Motor neuron (in vitro differentiated cells): ENCODE data around the gene NAB2. TPM values are rescaled to one million over a fixed set of nuclear protein-coding genes. Genes with fewer than 3 reads are reported as not detected.

Experiments
- ATAC-seq, 8 experiments: fragments of 200-7000 bp; cut with Tn5 transposase; replicated peaks in 6 of 8; 2 replicates each; pipeline ENCODE4 v1.8.0; 2021; ENCODE audit warnings: mild to moderate bottlenecking in 8 of 8, moderate library complexity in 8 of 8
- H3K27ac ChIP-seq, 2 donors: fragments of 250-450 bp; sonication (Bioruptor Pico); 2 replicates each; pipeline ENCODE4 v1.9.0; 2021; ENCODE audit warnings: antibody characterized with exemption in 2 of 2, mild to moderate bottlenecking in 2 of 2, moderate library complexity in 1 of 2
- H3K4me1 ChIP-seq, 2 donors: fragments of 250-450 bp; sonication (Bioruptor Pico); replicated peaks in 1 of 2; 2 replicates each; pipeline ENCODE4 v1.6.1; 2021; ENCODE audit warnings: antibody characterized with exemption in 2 of 2, mild to moderate bottlenecking in 2 of 2, moderate library complexity in 1 of 2
- H3K4me3 ChIP-seq, 5 donors: fragments of 250-450 bp; sonication (Bioruptor Pico); 2 replicates each; pipeline ENCODE4 v1.9.0; 2021; ENCODE audit warnings: antibody characterized with exemption in 5 of 5, mild to moderate bottlenecking in 5 of 5, moderate library complexity in 4 of 5
- WGBS, 10 experiments: fragments of 450-650 bp; shearing (Covaris generic); methylation state at CpG; one replicate each; pipeline ENCODE4 v1.0.0; 2022; 5-methylcytosine and 5-hydroxymethylcytosine counted together
- in situ Hi-C, 9 experiments: fragments of 400-800 bp; cut with MboI; loops; one replicate each; pipeline ENCODE4 v1.15.0; 2021; ENCODE audit warnings: low sequenced_read_pairs in 9 of 9, low pct_unique_long_range_greater_than_20kb in 2 of 9; ENCODE audit not compliant: unreplicated experiment in 9 of 9
- total RNA-seq, 8 experiments: library from RNA; unstranded; fragments of 300-600 nt; gene quantifications; 2 replicates each; pipeline versions ENCODE4 v1.2.3 to v1.2.4, GENCODE V29; 2022

The NAB2 gene
- total RNA-seq = 10 to 100 TPM; 13.4 to 41.1 (median 24.0) TPM

- WGBS, 10 experiments = 0 to 5% (median 1%) methylated on average over 6 to 8 of the region's 91 CpGs; no CpG with 5 or more reads in 6 of the 10 experiments
- in situ Hi-C loops = no loop called here
- ATAC-seq = peak; percentile 45 to 82 (median 73)
- Histone ChIP-seq H3K4me1 (peaks cover 22 to 26% of the 10 kb centered on the region in 2 donors), H3K4me3 (peak within 1 kb of the TSS; percentile 53 to 94 (median 69)), H3K27ac (peak within 1 kb of the TSS; percentile 66 to 87)
These were observed at the start of gene NAB2 for GRCh38 chr12:57088354-57089270. TSS of gene NAB2 (plus strand) at chr12:57089114. CDS start at chr12:57089272, 158 bp downstream.

DNA sequence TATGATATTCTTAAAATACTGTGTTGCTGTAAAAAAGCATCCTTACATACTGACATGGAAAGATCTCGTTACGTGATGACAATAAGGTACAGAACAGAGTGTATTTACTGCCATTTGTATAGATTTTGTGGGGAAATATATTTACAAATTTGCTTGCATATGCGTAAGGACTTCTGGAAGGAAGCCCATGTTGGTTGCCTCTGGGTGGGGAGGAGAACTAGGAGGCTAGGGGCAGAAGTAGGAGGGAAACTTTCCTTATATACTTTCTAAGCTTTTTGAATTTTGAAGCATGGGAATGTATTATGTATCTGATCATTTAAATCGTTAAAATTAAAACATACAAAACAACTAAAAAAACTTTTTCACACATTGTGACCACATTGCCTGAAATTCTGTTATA lies 48.7 kb upstream of the NAB2 start:
- in situ Hi-C loops = loop anchor here in 1 of 9 experiments (25.0 kb wide), 1 partner anchor 528 kb away; the partner anchor contains the start of gene RBMS2
- Histone ChIP-seq H3K27ac (no peak overlapping the region), H3K4me3 (no peak overlapping the region), H3K4me1 (no peaks in the 10 kb centered on the region)
- peak in 3 of 8 experiments; percentile 14 to 57 (median 55) for ATAC-seq
- WGBS, 10 experiments = 0 to 100% (median 75%) methylated on average over 1 to 4 of the region's 4 CpGs; no CpG with 5 or more reads in 1 of the 10 experiments

DNA sequence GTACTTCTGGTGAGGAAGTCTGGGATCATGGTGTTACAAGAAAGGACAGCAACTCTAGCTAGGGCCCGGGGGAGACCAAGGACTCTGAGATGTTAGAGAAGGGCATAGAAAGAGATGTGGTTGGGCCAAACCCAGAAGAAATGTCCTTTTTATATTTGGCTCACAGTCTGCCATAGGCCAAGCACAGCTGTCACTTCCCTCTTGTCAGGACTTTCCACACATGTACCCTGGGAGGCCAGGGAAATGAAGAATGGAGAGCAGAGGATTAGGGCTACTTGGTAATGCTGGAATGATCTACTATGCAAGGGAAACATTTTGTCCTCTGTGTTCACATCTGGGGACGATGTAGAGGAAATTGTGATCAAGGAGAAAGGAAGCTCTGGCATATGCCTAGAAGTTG lies 48.2 kb upstream of the NAB2 start:
- in situ Hi-C loops = loop anchor here in 1 of 9 experiments (25.0 kb wide), 1 partner anchor 528 kb away; the partner anchor contains the start of gene RBMS2
- Histone ChIP-seq H3K4me3 (no peak overlapping the region), H3K27ac (no peak overlapping the region), H3K4me1 (no peaks in the 10 kb centered on the region)
- peak in 2 of 8 experiments; percentile 17 to 23 for ATAC-seq
- 20 to 82% (median 69%) methylated on average over 1 to 2 of the region's 2 CpGs; no CpG with 5 or more reads in 1 of the 10 experiments for WGBS, 10 experiments

DNA sequence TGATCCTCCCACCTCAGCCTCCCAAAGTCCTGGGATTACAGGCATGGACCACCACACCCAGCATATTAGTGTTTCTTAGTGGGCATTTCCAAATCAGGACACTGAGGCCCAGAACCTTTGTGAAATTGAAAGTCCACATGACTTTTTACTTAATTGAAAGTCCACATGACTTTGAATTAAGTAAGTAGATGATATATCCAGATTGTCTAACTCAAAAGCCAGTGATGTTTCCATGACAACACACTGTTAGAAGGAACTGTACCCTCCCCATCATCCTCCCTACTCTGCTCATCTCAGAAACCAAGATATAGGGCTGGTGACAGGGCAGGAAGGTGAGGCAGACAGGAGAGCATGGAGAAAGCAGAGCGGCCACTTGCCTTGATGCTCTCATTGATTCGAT lies 46.2 kb upstream of the NAB2 start:
- no peak overlapping the region for H3K4me3 ChIP-seq
- H3K27ac ChIP-seq = no peak overlapping the region
- no peaks in the 10 kb centered on the region for H3K4me1 ChIP-seq
- in situ Hi-C loops = loop anchor here in 1 of 9 experiments (25.0 kb wide), 1 partner anchor 530 kb away; the partner anchor contains the start of gene RBMS2
- no peak for ATAC-seq
- 59 to 100% (median 83%) methylated on average over 1 to 2 of the region's 2 CpGs; no CpG with 5 or more reads in 6 of the 10 experiments for WGBS, 10 experiments

GRCh38 chr12:57044468-57044867 lies 44.4 kb upstream of the NAB2 start:
- H3K4me1 ChIP-seq = no peaks in the 10 kb centered on the region
- H3K27ac ChIP-seq = no peak overlapping the region
- WGBS, 10 experiments = 0 to 88% (median 77%) methylated on average over 1 to 5 of the region's 6 CpGs; no CpG with 5 or more reads in 1 of the 10 experiments
- in situ Hi-C loops = loop anchor here in 1 of 9 experiments (25.0 kb wide), 1 partner anchor 532 kb away; the partner anchor contains the start of gene RBMS2
- H3K4me3 ChIP-seq = no peak overlapping the region
- no peak for ATAC-seq

GRCh38 chr12:57044889-57045288 lies 44.0 kb upstream of the NAB2 start:
- no peak overlapping the region for H3K4me3 ChIP-seq
- 0 to 74% (median 64%) methylated on average over 1 to 3 of the region's 3 CpGs; no CpG with 5 or more reads in 3 of the 10 experiments for WGBS, 10 experiments
- in situ Hi-C loops = loop anchor here in 1 of 9 experiments (25.0 kb wide), 1 partner anchor 533 kb away; the partner anchor contains the start of gene RBMS2
- H3K4me1 ChIP-seq = no peaks in the 10 kb centered on the region
- peak in 2 of 8 experiments; percentile 75 to 89 for ATAC-seq
- H3K27ac ChIP-seq = no peak overlapping the region

DNA sequence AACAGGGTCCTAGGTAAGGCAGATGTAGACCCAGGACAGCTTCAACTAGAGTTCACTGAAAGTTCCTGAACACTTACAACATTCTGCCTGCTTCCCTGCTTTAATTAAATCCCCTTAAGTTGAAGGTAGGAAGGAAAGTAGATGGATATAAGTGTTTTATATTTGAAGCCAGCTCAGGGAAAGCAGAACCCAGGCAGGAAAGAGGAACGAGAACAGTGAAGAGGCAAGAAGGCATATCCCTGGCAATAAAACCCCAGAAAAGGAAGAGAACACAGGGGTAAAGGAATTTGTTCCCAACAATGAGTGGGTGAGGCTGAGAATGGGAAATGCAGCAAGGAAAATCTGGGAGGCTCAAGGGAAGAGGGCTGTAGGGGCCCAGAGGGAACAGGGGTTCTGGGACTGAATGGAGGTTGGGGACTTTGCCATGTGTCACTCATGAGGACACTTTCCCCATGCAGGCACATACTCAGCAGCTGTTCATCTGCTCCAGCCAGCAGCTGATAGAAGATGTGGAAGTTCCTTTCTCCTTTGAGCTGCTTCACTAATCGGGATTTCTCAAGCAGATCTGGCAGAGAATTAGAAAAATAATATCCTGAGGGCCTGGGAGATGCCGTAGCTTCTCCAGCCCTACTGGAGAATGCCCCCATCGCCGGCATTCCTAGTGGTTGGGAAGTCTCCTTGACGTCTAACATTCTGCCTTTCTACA lies 42.7 kb upstream of the NAB2 start:
- ATAC-seq = no peak
- in situ Hi-C loops = loop anchor here in 1 of 9 experiments (25.0 kb wide), 1 partner anchor 534 kb away; the partner anchor contains the start of gene RBMS2
- Histone ChIP-seq H3K4me1 (no peaks in the 10 kb centered on the region), H3K27ac (no peak overlapping the region), H3K4me3 (no peak overlapping the region)
- WGBS, 10 experiments = 0 to 73% (median 59%) methylated on average over 1 to 6 of the region's 6 CpGs; no CpG with 5 or more reads in 2 of the 10 experiments

- Histone ChIP-seq H3K4me3 (no peak overlapping the region), H3K27ac (no peak overlapping the region), H3K4me1 (no peaks in the 10 kb centered on the region)
- in situ Hi-C loops = loop anchor here in 1 of 9 experiments (25.0 kb wide), 1 partner anchor 535 kb away; the partner anchor contains the start of gene RBMS2
- no peak for ATAC-seq
- 40 to 80% (median 58%) methylated on average over 1 to 5 of the region's 10 CpGs; no CpG with 5 or more reads in 2 of the 10 experiments for WGBS, 10 experiments
These were observed 41.7 kb upstream of the NAB2 start for GRCh38 chr12:57046947-57047890.

DNA sequence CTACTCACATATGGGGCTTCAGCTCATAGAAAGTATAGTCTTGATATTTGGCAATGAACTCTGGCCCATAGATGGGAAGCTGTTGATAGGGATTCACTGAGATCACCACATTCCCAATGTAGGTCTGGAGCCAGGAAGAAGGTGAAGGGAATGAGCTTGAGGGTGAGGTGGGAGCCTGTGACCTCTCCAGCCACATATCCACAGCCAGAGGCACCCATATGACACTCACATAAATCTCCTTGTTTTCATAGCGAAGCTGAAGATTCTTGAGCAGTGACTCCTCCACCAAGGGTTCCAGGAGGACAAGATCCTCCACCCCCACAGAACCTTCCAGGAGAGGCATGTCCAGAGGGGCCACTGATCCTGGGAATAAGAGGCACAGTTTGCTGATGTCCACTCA lies 40.9 kb upstream of the NAB2 start:
- H3K27ac ChIP-seq = no peak overlapping the region

GRCh38 chr12:57048423-57049118 lies 40.3 kb upstream of the NAB2 start:
- WGBS, 10 experiments = no CpG with 5 or more reads among the region's 1 CpG
- Histone ChIP-seq H3K4me1 (no peaks in the 10 kb centered on the region), H3K27ac (no peak overlapping the region), H3K4me3 (no peak overlapping the region)
- no peak for ATAC-seq
- in situ Hi-C loops = loop anchor here in 1 of 9 experiments (25.0 kb wide), 1 partner anchor 536 kb away; the partner anchor contains the start of gene RBMS2

More for the DNA sequence above, 40.9 kb upstream of the NAB2 start:
- Histone ChIP-seq H3K4me3 (no peak overlapping the region), H3K4me1 (no peaks in the 10 kb centered on the region)
- no peak for ATAC-seq
- in situ Hi-C loops = loop anchor here in 1 of 9 experiments (25.0 kb wide), 1 partner anchor 536 kb away; the partner anchor contains the start of gene RBMS2
- WGBS, 10 experiments = 79 to 100% (median 80%) methylated on average over 1 of the region's 1 CpG; no CpG with 5 or more reads in 6 of the 10 experiments

DNA sequence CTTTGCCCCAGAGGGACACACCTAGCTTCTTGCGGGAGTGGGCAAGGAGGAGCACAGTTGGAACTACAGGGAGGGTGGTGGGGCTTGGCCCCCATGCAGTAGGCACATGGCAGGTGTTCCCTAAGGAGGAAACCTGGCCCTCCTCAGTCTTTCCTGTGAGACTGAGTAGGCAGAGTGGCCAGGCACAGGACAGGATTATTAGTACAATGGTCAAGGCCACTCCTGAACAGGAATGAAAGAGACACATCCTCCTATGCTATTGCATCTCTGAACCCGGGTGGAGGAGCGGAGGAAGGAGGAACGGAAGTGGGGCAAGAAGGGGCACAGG lies 39.8 kb upstream of the NAB2 start:
- in situ Hi-C loops = loop anchor here in 1 of 9 experiments (25.0 kb wide), 1 partner anchor 537 kb away; the partner anchor contains the start of gene RBMS2
- no peak overlapping the region for H3K4me3 ChIP-seq
- no peak overlapping the region for H3K27ac ChIP-seq
- ATAC-seq = no peak
- WGBS, 10 experiments = 0 to 100% (median 83%) methylated on average over 1 to 4 of the region's 4 CpGs; no CpG with 5 or more reads in 3 of the 10 experiments
- no peaks in the 10 kb centered on the region for H3K4me1 ChIP-seq
